ENCODE data around the gene COL4A1.

The COL4A1 gene

GRCh38 chr13:110236431-110236830 lies 70.5 kb downstream of the COL4A1 start:
- DNase-seq (ENCODE audit: low spot score), result no peak

- DNase-seq (ENCODE audit: low spot score), result no peak
These were observed 72.4 kb downstream of the COL4A1 start for GRCh38 chr13:110234532-110234931.

GRCh38 chr13:110233951-110234280 lies 73.0 kb downstream of the COL4A1 start:
- no peak for DNase-seq (ENCODE audit: low spot score)

GRCh38 chr13:110233181-110233950 lies 73.6 kb downstream of the COL4A1 start:
- DNase-seq (ENCODE audit: low spot score), result no peak

- DNase-seq (ENCODE audit: low spot score), result no peak
These were observed 74.2 kb downstream of the COL4A1 start for GRCh38 chr13:110232756-110233155.

- DNase-seq (ENCODE audit: low spot score), result no peak
These were observed 74.8 kb downstream of the COL4A1 start for GRCh38 chr13:110232142-110232541.

GRCh38 chr13:110231348-110232047 lies 75.5 kb downstream of the COL4A1 start:
- no peak for DNase-seq (ENCODE audit: low spot score)

- DNase-seq (ENCODE audit: low spot score), result no peak
These were observed 76.2 kb downstream of the COL4A1 start for GRCh38 chr13:110230661-110231347.

GRCh38 chr13:110229905-110230563 lies 76.9 kb downstream of the COL4A1 start:
- no peak for DNase-seq (ENCODE audit: low spot score)

GRCh38 chr13:110228936-110229904 lies 77.7 kb downstream of the COL4A1 start:
- DNase-seq (ENCODE audit: low spot score), result no peak

GRCh38 chr13:110227864-110228643 lies 78.9 kb downstream of the COL4A1 start:
- no peak for DNase-seq (ENCODE audit: low spot score)

GRCh38 chr13:110227416-110227815 lies 79.5 kb downstream of the COL4A1 start:
- no peak for DNase-seq (ENCODE audit: low spot score)

GRCh38 chr13:110225609-110226574 lies 81.1 kb downstream of the COL4A1 start:
- no peak for DNase-seq (ENCODE audit: low spot score)

GRCh38 chr13:110225003-110225402 lies 82.0 kb downstream of the COL4A1 start:
- no peak for DNase-seq (ENCODE audit: low spot score)

- no peak for DNase-seq (ENCODE audit: low spot score)
These were observed 82.4 kb downstream of the COL4A1 start for GRCh38 chr13:110224519-110224918.

GRCh38 chr13:110221406-110222117 lies 85.4 kb downstream of the COL4A1 start:
- no peak for DNase-seq (ENCODE audit: low spot score)

- DNase-seq (ENCODE audit: low spot score), result no peak
These were observed 86.5 kb downstream of the COL4A1 start for GRCh38 chr13:110220471-110220870.

GRCh38 chr13:110218581-110219201 lies 88.3 kb downstream of the COL4A1 start:
- no peak for DNase-seq (ENCODE audit: low spot score)
